SW 1271 (cell line): ENCODE measurements around the gene HELZ2.

ENCODE experiments used
- DNase-seq, 2 experiments: peaks; one replicate each; lab custom pipeline; 2025; lab: John Stamatoyannopoulos, UW

Gene HELZ2

DNA sequence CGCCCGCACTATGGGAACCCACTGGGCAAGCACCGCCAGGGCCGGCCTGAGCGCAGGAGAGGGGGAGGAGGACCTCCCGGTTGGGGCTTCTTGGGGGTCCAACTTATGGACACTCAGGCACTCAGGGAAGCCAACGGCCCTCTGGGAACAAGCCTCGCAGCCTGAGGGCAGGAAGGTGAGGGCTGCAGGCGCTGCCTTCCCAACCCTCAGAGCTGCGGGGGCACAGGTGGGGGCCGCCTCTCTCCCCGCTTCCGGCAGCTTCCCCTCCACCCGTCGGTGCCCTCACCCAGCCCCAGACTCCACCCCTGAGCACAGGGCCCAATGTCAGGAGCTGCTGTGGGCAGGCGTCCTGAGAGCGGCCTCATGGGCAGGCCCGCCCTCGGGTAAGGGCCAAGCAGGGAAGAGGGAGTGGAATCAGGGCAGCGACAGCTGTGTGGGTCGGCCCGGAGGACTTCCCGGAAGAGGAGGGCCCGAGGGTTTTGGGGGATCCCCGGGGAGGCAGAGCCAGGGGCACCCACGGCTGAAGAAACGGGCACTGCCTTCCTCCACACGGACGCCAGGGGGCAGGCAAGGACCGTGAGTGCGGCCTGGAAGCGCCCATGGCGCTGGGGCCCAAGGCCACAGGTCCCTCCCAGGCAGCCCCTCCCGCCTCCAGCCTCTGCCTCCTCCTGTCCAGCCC is 36.4 kb downstream of the HELZ2 start:
- peak; percentile 83 to 88 for DNase-seq

DNA sequence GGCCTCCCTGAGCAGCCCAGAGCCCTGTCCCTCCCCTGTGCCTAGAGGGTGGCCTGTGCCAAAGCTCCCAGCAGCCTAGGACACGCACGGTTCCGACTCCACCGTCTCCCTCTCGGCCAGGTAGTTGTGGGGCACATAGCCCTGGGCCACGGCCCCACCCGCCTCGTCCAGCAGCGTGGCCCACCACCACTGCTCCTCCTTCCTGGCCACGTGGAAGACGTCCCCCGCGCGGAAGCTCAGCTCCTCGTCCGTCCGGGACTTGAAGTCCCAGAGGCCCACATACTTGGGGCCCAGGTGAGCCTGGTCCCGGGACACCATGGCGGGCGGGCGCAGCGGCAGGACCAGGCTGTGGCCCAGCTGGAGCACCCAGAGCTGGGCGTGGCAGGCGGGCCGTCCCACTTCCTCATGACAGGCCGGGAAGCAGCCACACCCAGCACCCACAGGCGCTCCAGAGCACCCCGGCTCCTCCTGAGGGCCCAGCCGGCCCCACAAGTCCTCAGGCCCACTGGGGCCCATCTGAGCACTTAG is 37.0 kb downstream of the HELZ2 start, which contains the start of gene PTK6:
PTK6 (minus strand) TSS at position 380 of the 528 bp plus-strand sequence; CDS start at position 318, 62 bp downstream.
- DNase-seq, result no peak

DNA sequence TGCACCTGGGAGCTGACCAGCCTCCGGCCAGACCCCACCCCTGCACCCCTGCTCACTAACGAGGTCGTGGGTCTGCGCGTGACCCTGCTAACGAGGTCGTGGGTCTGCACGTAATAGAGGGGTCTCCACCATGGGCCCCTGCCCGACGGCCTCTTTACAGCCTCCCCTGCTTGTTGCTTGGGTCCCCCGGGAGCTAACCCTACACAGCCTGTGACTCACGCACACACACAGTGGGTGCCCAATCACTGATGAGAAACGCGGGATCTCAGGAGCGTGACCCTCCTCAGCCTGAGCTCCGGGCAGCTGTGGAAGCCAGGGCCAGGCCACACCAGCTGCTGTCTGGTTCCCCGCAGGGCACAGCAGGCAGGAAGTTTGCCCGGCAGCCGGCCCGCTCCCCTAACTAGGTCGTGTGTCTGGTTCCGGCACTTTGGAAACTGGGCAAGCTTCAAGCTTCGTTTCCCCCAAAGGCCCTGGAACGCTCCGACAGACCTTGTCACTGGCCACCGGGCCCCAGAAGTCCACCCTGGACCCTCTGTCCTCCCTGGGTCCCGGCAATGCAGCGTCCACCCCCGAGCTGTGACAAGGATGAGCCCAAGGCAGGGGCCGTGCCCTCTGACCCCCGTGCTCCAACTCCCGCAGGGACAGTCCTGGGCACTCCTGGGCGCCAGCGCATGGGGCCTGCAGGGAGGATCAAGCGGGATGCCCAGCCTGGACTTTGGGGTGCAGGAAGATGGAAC is 37.6 kb downstream of the HELZ2 start:
- no peak for DNase-seq

DNA sequence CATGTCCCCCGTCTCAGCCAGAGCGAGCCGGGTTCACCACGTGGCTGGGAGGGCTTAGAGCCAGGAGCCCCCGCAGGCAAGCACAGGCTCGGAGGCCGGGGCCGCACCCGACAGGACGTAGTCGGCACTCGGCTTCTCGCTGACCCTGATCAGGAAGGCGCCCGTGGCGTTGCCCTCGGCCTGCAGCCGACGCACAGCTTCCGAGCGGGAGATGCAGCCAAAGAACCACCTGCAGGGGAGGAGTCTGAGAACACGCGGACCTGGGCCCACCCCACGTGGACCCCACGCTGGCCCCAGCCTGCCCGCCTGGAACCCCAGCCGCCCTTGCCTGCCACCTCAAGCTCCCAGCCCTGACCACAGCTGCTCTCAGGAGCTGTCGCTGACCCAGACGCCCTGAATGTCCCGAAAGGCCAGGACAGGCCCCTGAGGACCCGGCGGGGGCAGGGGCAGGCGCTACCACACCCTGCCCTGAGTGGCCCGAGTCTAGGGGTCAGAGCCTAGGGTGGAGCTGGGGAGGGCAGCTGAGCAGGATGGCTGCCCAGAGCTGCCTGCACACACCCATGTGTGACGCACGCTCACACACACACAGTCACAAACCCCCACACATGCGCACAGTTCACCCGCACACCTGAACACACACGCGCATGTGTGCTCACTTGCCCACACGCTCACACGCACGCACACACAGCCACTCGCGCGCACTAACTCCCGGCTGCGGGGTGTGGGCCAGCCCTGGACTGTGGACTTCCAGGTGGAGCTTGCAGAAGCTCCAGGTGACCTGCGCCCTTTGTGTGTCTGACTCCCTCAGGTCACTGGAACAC is 39.0 kb downstream of the HELZ2 start:
- no peak for DNase-seq

DNA sequence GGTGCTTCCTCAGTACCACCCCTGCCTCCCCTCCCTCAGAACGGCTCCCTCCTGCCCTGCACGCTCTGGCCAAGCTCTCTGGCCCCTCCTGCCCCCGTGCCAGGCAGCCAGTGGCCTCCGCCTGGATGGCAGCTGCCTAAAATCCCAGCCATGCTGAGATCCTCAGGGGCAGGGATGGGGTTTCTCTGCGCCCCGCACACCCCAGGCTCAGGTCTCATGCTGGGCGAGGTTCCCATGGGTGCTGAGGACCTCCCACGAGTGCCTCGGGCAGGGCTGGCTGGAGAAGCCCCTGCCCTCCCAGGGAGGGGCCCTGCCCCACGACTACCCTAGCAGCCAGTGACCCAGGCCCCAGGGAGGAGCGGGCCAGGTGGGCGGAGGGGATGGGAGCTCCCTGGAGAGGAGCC is 39.6 kb downstream of the HELZ2 start:
- no peak for DNase-seq

DNA sequence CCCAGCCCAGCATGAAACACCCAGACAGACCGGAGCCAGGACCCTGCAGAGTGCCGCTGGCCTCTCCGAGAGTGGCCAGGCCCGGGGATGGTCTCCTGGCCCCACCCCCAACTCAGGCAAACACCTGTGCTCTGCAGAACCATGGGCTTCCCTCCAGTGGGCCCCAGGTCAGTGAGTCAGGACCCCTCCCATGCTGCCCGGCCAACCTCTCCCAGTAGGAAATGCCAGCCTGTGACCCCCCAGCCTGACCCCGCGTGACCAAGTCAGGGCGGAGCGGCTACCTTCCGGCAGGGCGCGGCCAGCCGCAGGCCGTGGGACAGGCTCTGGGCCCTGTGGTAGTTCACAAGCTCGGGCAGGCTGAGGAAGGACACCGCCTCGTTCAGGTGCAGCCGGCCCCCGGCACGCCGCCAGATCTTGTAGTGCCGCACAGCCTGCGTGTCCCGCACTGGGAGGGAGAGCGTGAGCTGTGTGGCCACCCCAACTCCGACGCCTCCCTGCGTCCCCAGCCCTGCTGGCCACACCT is 40.1 kb downstream of the HELZ2 start:
- no peak for DNase-seq

DNA sequence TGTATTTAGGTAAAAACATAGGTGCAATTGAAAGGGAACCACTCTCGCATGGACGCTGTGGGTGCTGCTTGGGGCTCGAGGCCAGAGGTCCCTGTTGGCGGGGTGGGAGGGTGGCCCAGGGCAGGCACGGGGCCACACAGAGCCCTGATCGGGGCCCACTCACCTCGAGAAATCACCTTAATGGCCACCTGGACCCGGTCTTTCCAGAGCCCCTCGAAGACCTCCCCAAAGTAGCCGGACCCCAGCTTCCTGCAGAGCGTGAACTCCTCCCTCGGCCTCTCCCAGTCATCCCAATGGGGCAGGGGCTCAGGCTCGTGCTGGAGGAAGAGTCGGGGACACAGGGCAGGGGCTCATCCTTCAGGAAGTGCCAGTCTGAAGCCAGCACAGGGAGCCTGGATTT is 40.7 kb downstream of the HELZ2 start:
- no peak for DNase-seq

DNA sequence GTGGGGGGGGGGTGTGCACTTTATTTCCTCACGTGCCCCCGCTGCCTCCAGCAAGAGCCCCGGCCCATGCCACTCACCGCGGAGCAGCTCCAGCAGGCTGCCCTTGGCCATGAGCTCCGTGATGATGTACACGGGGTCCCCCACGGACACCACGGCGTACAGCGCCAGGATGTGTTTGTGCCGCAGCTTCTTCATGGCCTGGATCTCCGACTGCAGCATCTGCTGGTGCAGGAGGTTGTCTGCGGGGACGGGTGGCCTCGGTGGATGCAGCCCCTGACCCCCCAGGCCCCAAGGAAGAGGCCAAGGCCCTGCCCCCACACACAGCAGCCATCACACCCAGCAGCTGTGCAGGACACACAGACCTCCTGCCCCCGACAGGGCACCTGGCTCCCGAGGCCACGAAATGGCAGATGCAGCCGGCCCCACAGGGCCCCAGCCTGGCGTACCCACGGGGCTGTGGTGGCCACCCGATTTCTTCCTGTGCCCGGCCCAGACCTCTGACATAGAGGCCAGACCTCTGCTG is 41.5 kb downstream of the HELZ2 start:
- DNase-seq, result no peak

DNA sequence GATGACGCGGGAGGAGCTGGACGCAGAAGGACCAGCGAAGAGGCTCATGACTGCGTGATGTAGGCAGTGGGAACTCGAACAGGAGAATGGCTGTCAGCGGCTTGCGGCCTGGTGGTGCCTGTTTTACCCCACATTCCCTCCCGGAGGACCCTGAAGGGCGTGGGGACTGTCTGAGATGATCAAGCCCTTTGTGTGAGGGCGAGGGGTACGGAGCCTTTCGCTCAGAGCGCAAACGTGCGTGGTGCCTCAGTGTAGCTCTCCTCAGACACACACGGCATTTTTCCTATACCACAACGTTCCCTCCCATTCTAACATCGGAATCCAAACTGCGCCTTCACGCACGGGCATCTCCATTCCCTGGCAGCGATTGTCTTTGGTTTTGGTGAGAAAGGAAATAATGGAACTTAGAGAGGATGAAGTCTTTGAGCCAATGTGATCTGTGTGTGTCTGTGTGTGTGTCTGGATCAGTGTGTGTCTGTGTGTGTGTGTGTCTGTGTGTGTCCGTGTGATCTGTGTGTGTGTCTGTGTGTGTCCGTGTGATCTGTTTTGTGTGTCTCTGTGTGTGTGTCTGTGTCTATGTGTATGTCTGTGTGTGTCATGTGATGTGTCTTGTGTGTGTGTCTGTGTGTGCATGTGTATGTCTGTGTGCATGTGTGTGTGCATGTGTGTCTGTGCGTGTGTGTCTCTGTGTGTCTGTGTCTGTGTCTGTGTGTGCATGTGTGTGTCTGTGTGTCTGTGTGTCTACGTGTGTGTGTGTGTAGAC is 42.2 kb downstream of the HELZ2 start:
- no peak for DNase-seq

DNA sequence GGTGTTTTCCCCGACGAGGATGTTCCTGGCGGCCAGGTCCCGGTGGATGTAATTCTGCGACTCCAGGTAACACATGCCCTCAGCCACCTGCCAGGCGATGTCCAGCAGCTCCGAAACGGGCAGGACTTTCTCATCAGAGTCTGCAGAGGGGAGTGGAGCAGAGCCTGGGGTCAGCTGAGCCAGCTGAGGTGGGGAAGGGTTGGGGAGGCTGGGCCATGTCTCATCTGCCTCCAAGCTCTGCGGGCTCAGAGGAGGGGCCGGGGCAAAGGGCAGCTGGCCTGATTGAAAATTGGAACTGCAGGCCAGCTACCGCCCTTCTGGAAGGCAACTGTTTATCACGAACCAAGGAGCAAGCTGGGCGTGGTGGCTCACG is 43.3 kb downstream of the HELZ2 start:
- DNase-seq, result no peak

DNA sequence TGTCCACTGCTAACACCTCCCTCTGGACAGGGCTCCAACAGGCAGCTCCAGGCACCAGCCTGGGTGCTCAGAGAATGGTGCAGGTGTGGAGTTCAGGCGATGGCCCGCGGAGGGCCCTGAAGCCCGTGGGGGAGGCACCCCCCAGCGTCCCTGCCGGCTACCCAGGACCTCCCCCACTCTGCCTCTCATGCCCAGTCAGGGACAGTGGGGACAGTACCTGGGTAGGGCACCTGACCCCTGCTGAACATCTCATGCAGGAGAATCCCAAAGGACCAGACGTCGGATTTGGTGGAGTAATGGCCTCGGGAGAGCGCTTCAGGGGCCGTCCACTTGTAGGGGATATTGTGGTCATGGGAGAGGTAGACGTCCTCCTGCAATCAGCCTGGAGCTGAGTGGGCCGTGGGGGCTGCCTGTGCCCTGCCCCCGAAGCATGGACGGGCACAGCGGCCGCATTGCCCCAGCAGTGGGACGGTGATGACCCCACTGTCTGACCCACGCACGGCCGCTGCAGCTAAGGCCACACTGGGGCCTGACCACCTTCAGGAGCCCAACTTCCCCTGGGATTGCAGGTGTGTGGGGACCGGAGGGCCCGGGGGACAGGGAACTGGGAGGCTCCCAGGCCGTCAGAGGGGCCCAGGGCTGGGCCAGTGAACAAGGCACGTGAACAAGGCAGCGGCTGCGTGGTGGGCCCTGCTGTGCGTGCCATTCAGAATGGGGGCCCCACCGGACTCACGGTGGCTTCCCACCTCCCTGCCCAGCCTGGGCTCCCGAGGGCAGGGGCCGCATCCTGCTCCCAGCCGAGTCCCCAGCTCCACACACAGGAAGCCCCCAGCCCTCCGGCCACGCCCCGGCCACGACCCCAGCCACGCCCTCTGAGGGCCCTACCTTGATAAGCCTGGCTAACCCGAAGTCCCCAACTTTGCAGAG is 43.9 kb downstream of the HELZ2 start:
- DNase-seq, result no peak

DNA sequence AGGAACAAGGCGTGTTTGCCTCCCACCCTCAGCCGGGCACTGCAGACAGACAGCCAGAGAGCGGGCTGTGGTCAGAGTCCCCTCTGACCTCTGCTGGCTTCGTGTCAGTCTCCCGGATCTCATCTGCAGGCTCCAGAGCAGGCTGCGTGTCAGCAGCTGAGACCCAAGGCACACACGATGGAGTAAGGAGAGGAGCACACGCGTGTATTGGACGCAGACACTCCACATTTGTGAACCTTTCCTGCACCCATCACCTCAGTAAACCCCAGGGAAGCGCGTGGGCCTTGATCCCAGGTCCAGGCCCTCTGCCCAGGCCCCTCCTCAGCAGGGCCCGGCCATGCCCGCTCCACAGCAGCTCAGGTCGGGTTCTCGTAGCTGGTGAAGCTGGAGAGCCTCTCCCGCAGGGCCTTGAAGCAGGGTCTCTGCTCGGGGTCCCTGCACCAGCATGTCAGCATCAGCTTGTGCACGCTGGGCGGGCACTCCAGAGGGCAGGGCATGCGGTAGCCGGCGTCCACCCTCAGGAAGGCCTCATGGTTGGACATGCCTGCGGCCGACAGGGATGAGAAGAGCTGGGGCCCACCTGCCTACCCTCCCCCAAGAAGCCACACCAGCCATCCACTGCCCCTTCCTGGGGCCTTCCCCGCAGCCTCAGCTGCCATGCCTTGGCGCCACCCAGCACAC is 44.7 kb downstream of the HELZ2 start:
- DNase-seq, result no peak

DNA sequence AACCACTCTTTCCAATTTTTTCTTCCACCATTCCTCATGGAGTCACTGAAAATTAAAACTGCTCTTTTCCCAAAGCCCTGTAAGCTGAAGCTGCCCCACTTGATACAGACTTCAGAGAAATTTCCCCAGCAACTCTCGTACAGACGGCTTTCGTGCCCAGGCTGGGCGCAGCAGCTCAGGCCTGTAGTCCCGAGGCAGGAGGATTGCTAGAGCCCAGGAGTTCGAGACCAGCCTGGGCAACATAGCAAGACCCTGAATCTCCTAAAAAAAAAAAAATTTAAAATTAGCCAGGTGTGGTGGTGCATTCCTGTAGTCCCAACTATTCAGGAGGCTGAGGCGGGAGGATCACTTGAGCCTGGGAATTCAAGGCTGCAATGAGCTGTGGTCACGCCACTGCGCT is 46.9 kb downstream of the HELZ2 start:
- no peak for DNase-seq

DNA sequence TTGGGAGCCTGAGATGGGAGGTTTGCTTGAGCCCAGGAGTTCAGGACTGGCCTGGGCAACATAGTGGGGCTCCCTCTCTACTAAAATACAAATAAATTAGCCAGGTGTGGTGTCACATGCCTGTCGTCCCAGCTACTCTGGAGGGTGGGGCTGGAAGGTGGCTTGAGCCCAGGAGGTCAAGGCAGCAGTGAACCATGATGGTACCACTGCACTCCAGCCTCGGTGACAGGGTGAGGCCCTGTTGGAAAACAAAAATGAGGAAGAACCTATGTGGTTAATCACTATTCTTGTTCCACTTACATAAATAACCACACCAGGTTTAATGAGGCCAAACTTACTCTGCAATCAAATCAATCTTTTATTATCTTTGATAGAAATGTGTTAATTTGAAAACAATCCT is 48.1 kb downstream of the HELZ2 start:
- no peak for DNase-seq

DNA sequence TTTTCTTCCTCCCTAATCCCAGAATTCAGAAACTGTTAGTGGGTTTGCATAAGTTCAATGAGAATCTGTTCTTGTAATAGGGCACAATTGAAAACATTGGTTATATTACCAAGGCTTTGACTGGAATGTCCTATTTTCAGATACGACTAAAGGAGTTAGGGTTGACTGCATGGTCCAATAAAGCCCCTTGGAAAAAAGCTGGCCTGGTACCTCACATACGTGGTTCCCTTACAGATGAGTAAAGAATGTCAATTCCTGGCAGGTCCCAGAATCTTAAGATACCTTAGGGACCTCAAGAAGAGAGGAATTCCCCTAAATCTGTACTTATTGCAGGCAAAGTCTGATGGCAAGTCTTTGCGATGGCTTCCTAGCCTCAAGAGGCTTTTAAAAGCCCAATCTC is 48.9 kb downstream of the HELZ2 start:
- peak in 1 of 2 experiments; percentile 29 for DNase-seq
